GM20431 (cell line): Measurements from ENCODE around the gene GFRA4.
"Not testable (repeated sequence)": the region's sequence is repeated elsewhere in the genome, so short reads cannot be mapped to it uniquely, and the experiment has no call there.

Experiments
- in situ Hi-C: fragments of 300-500 bp; cut with MseI, MboI; formaldehyde crosslinking; loops from one replicate; pipeline ENCODE4 v1.15.0; 2020; ENCODE audit warnings: low sequenced_read_pairs; ENCODE audit not compliant: unreplicated experiment

Gene GFRA4

DNA sequence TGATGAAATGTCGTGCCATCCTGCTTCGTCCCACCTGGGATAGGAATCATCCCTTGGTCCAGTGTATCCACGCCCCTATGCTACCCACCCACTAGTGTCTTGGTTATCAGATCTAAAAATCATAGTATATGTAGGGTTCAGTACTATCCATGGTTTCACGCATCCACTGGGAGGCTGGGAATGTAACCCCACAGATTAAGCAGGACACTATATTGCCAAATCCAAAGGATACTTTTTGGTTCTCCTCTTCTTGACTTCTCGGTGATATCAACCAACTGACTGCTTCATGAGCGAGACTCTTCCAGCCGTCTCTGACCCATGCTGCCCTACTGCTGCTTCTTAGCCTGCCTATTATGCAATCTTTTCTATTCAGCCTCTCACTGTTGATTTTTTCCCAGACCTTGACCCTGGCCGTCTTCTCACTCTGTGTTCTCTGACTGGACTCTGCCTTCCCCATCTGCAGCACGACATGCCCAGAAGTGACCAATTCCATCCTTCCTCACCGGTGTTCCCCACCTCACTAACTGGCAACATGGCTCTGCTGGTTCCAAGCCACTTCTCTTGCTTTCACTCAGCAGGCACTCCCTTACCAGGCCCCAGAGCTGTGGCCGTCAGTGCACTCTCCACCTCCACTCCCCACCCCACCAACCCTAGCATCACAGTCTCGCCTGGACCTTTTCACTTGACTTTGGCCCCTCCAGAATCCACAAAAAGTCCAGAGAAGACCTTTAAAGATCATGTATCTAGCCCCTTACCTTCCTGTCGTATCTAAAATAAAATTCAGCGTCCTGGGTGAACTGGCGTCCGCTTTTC is 34.5 kb downstream of the GFRA4 start:
- in situ Hi-C loops = no loop called here

DNA sequence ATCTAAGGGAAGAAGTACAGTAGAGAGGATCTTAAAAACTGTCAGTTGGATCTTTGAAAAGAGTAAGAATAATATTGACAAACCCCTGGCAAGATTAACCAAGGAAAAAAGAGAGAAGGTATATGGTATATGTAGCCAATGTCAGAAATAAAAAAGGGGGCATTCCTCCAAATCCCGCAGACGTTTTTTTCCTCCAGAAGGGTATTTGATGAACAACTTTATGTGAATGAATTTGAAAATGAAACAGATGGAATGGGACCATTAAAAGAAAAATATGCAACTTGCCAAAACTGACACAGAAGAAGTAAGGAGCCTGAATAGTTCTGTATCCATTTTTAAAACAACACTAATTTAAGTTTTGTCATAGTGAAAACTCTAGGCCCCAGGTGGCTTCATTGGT is 35.7 kb downstream of the GFRA4 start:
- in situ Hi-C loops = no loop called here

DNA sequence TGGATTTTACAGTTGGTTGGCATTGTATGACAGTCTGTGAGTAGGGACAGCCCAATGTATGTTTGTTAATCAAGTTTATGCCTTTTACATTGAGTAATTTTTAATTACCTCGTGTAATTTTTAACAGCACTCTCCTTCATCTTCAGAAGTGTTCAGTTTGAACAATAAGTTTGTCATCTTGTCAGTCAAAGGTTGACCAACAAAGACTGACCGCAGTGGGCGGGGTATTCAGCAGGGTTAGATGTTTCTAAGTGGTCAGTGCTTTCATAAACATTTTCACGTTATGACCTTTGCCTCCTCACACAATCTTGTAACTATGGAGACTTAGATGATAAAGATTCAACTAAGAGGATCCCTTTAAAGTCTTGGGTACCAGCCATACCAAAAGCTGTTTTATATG is 40.8 kb downstream of the GFRA4 start:
- in situ Hi-C loops = no loop called here

DNA sequence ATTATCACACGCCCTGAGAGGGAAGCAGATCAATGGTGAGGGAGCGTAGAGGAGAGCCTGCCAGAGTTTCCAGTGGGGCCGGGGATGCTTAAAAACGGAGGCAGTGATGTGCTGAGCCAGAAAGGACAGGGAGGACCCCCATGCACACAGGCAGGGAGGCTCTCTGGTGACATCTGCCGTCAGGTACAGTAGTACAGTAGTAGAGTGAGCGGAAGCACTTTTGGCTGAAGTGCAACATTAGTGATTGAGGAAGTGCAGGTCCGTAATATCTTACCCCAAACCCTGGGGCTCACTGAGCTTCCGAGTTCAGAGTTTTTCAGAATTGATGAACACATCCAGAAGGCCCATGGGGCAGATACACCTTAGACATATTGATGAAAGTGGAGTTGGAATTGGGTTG is 42.1 kb downstream of the GFRA4 start:
- in situ Hi-C loops = no loop called here

DNA sequence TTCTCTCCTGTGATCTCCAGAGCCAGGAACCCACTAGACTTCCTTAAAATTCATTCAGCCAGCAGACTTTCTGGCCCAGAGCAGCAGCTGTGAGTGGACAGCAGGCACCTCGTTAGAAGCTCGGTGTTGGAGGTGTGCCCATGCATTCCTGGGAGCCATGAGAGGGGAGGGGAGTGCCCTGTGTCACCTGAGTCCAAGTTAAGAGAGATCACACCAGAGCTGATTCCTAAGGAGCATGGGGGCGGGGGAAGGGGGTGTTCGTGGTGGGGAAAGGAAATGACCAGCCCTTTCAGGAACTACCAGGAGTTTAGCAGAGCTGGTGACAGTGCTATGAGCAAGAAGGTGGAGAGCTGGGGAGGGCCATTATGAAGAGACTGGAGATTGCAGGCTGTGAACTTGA is 46.9 kb downstream of the GFRA4 start:
- in situ Hi-C loops = no loop called here

DNA sequence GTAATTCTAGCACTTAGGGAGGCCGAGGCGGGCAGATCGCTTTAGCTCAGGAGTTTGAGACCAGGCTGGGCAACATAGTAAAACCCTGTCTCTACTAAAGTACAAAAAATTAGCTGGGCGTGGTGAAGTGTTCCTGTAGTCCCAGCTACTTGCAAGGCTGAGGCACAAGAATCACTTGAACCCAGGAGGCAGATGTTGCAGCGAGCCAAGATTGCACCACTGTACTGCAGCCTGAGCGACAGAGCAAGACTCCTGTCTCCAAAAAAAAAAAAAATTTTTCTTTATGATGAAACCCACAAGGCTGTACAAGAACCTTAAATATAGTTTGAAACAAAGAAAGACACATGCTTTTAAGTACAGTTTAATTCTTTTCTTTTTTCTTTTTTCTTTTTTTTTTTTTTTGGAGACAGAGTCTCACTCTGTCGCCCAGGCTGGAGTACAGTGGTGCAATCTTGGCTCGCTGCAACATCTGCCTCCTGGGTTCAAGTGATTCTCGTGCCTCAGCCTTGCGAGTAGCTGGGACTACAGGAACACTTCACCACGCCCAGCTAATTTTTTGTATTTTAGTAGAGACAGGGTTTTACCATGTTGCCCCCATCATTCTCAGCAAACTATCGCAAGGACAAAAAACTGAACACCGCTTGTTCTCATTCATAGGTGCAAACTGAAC is 47.9 kb downstream of the GFRA4 start:
- in situ Hi-C loops = not testable (repeated sequence)

DNA sequence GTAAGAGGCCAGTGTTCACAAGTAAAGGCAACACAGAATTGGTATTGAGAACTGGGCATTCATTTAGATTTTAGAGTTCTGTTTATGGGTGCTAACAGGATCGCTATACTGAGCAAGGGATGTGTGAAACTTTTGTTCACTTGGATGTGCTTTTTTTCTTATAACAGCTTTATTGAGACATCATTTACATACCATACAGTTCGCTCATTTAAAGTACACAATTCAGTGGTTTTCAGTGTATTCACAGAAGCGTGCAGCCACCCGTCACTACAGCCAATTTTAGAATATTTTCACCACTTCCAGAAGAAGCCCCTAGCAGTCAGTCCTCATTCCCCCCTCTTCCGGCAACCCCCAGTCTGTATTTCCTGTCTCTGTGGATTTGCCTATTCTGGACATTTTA is 48.7 kb downstream of the GFRA4 start:
- in situ Hi-C loops = no loop called here

DNA sequence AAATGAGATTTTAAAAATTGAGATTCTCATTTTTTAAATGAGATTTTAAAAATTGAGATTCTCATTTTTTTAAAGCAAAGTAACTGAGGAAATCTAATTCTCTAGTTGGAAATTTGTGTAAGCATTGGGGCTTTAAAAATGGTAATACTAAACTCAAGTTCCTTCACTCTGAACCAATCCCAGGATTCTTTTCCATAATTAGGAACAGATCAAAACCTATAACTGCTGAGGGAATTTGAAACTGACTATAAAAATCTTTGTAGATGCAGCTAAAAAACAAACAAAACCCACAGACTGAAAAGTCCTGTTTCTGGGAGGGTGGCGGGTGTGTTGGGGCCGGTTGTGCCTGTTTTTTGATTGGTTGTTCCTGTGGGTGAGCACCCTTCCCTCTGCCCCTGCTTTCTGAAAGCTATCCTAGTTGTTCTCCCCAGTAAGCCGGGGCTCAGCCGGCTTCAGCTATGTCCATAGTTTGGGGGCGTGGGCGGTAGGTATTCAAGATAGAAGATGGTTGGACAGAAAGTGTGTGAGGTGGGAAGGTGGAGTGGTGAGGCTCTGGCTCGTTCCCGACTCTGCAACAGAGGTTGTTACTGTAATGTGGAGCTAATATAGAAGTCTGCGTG is 49.3 kb downstream of the GFRA4 start:
- in situ Hi-C loops = no loop called here

DNA sequence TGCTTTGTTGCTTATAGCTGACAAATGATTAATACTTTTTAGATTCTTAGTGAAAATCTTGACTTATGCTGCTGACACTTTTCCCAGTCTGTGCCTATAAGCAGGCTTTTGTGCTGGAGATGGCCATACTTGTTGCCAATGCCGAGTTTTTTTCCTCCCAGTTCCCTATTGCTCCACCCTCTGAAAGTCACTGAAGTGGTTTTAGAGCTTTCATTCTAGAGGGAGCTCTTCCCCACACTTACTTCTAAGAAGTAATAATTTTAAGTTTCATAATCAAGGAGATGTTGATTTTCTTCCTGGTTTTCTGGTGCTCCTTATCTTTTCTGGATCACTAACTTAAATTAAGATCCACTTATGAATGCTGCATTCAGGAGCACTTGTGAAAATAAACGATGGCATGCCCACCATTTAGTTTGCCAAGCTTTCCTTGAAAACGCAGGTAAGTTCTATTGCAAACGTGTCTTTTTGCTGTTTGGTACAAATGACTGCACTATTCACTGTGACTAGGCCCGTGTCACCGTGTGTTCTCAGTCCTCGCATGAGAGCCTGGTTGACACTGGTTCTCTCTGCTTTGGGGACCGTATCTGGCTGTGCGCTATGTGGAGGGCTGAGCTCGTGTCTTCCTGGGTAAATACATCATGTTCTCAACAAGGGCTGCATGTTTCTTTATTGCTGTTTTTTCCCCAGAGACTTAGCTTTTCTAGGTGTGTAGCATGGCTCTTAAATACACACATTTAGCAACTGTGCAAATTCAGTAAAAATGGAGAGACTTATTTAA is 50.2 kb downstream of the GFRA4 start:
- in situ Hi-C loops = no loop called here

DNA sequence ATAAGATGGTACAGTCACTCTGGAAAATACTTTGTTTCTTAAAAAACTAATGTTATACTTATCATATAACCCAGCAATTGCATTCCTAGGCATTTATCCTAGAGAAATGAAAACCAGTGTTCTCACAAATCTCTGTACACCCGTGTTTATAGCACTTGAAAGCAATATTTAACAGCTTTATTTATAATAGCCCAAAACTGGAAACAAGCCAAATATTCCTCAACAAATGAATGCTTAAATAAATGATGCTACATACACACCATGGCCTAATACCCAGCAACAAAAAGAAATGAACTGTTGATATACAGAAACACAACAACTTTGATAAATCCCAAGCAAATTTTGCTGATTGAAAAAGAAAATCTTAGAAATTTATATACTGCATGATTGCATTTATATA is 51.3 kb downstream of the GFRA4 start:
- in situ Hi-C loops = no loop called here
